Measurements from ENCODE around the gene BRINP2. TPM values are rescaled to one million over a fixed set of nuclear protein-coding genes. Genes with fewer than 3 reads are reported as not detected.

The BRINP2 gene
- total RNA-seq, 1 experiment from 2014 or later = not detected

DNA sequence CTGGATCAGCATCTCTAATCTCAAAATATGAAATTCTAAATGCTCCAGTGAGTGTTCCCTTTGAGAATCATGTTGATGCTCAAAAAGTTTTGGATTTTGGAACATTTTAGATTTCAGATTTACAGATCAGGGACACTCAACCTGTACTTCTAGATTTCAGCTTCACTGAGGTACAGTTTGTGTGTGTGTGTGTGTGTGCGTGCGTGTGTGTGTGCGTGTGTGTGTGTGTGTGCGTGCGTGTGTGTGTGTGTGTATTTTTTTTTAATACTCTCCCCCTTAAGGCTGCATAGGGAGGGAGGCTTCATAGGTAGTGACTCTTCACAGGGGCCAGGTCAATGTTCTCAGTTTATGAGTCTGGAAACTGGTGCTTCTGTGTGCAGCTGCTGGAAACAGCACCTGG is 77.5 kb downstream of the BRINP2 start:
- DNase-seq = no peak
- CTCF ChIA-PET = no interaction called here
- Mint-ChIP-seq H3K4me1 (ENCODE audit: low read depth, unreplicated experiment) (peaks cover 9% of the 10 kb centered on the region), H3K27ac (ENCODE audit: unreplicated experiment) (no peak overlapping the region), H3K9me3 (ENCODE audit: low read depth, unreplicated experiment) (no peaks in the 10 kb centered on the region), H3K36me3 (ENCODE audit: insufficient read depth, unreplicated experiment) (no peaks in the 10 kb centered on the region), H3K4me3 (ENCODE audit: low read depth, unreplicated experiment) (no peak overlapping the region), H3K27me3 (ENCODE audit: unreplicated experiment) (peaks cover 20% of the 10 kb centered on the region)
- TF ChIP-seq, protein P1, sequence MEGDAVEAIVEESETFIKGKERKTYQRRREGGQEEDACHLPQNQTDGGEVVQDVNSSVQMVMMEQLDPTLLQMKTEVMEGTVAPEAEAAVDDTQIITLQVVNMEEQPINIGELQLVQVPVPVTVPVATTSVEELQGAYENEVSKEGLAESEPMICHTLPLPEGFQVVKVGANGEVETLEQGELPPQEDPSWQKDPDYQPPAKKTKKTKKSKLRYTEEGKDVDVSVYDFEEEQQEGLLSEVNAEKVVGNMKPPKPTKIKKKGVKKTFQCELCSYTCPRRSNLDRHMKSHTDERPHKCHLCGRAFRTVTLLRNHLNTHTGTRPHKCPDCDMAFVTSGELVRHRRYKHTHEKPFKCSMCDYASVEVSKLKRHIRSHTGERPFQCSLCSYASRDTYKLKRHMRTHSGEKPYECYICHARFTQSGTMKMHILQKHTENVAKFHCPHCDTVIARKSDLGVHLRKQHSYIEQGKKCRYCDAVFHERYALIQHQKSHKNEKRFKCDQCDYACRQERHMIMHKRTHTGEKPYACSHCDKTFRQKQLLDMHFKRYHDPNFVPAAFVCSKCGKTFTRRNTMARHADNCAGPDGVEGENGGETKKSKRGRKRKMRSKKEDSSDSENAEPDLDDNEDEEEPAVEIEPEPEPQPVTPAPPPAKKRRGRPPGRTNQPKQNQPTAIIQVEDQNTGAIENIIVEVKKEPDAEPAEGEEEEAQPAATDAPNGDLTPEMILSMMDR (IDR thresholded peaks at IDR 0.05; ENCODE audit: unreplicated experiment) = no peak
- intact Hi-C loops (cut with micrococcal nuclease; ENCODE audit: unreplicated experiment) = no loop called here
- BruUV-seq (replicated peaks) = no TSS peak

DNA sequence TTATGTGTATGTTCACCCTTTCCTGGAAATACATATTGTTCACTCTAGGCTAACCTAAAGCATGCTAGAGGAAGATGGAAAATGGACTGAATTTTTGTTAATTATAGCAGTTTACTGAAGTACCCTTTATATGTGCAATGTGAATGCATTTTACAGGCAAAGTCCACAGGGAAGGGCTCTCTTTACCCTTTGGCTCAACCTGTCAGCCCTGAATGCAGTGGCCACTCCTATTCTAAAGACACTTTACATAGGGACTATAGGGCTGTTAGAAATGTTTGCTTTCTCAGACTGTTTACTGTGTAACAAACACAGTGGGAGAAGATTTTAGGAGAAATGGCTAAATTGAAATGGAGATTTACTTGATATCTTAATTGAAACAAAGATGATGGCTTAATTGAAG is 78.5 kb downstream of the BRINP2 start:
- Mint-ChIP-seq H3K4me3 (ENCODE audit: low read depth, unreplicated experiment) (no peak overlapping the region), H3K9me3 (ENCODE audit: low read depth, unreplicated experiment) (no peaks in the 10 kb centered on the region), H3K4me1 (ENCODE audit: low read depth, unreplicated experiment) (peaks cover 9% of the 10 kb centered on the region), H3K27me3 (ENCODE audit: unreplicated experiment) (peaks cover 15% of the 10 kb centered on the region), H3K36me3 (ENCODE audit: insufficient read depth, unreplicated experiment) (no peaks in the 10 kb centered on the region), H3K27ac (ENCODE audit: unreplicated experiment) (no peak overlapping the region)
- no peak for DNase-seq
- CTCF ChIA-PET = no interaction called here
- TF ChIP-seq, protein P1 (IDR thresholded peaks at IDR 0.05; ENCODE audit: unreplicated experiment) = no peak
- intact Hi-C loops (cut with micrococcal nuclease; ENCODE audit: unreplicated experiment) = no loop called here
- BruUV-seq (replicated peaks) = no TSS peak

DNA sequence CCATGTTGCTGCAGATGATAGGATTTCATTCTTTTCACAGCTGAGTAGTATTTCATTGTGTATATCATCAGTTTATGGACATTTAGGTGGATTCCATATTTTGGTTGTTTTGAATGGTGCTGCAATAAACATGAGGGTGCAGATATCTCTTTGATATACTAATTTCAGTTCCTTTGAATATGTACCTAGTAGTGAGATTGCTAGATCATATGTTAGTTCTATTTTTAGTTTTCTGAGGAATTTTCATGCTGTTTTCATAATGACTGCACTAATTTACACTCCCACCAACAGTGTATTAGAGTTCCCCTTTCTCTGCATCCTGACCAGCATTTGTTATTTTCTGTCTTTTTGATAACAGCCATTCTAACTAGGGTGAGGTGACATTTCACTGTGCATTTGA is 82.1 kb downstream of the BRINP2 start:
- intact Hi-C loops (cut with micrococcal nuclease; ENCODE audit: unreplicated experiment) = loop anchor here (10.0 kb wide), 1 partner anchor 332 kb away; no protein-coding TSS in a partner anchor
- Mint-ChIP-seq H3K4me3 (ENCODE audit: low read depth, unreplicated experiment) (no peak overlapping the region), H3K36me3 (ENCODE audit: insufficient read depth, unreplicated experiment) (peaks cover 5% of the 10 kb centered on the region), H3K9me3 (ENCODE audit: low read depth, unreplicated experiment) (no peaks in the 10 kb centered on the region), H3K4me1 (ENCODE audit: low read depth, unreplicated experiment) (peaks cover 31% of the 10 kb centered on the region), H3K27ac (ENCODE audit: unreplicated experiment) (no peak overlapping the region), H3K27me3 (ENCODE audit: unreplicated experiment) (no peaks in the 10 kb centered on the region)
- TF ChIP-seq, protein P1 (IDR thresholded peaks at IDR 0.05; ENCODE audit: unreplicated experiment) = no peak
- CTCF ChIA-PET = no interaction called here
- no peak for DNase-seq
- no TSS peak for BruUV-seq (replicated peaks)

DNA sequence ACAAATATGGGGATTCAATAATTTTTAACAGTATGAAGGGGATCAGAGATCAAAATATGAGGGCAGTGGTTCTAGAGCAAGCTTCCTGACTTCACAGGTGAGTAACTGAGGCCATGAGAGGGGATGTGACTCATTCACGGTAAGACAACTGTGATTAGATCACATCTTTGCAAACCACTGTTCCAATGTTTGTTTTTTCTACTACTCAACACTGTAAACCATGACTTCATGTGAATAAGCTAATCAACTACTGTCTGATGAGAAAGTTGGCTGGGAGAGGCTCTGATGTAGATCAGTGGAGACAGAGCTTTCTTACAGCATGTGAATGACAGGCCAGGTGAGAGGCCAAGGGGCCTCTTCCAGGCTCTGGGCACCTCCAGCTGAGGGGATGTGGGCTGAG is 84.7 kb downstream of the BRINP2 start:
- intact Hi-C loops (cut with micrococcal nuclease; ENCODE audit: unreplicated experiment) = loop anchor here (10.0 kb wide), 1 partner anchor 329 kb away; no protein-coding TSS in a partner anchor
- TF ChIP-seq, protein P1 (IDR thresholded peaks at IDR 0.05; ENCODE audit: unreplicated experiment) = no peak
- Mint-ChIP-seq H3K36me3 (ENCODE audit: insufficient read depth, unreplicated experiment) (peaks cover 5% of the 10 kb centered on the region), H3K4me1 (ENCODE audit: low read depth, unreplicated experiment) (peaks cover 34% of the 10 kb centered on the region), H3K27me3 (ENCODE audit: unreplicated experiment) (no peaks in the 10 kb centered on the region), H3K4me3 (ENCODE audit: low read depth, unreplicated experiment) (peak overlapping the region; percentile 28), H3K27ac (ENCODE audit: unreplicated experiment) (peak overlapping the region; percentile 13), H3K9me3 (ENCODE audit: low read depth, unreplicated experiment) (no peaks in the 10 kb centered on the region)
- CTCF ChIA-PET = interaction anchor here (0.5 to 2.6 kb wide), 4 partner anchors 20 to 951 kb away, joined by 3 to 39 read pairs (median 4); no protein-coding TSS in a partner anchor
- DNase-seq = peak; percentile 28
- BruUV-seq (replicated peaks) = no TSS peak

Data from Calu3 (cell line).